ENCODE measurements around the gene AMBP.
A peak's percentile ranks its signal among the peaks of the same experiment; 100 is the strongest.
"Not testable (repeated sequence)": the region's sequence is repeated elsewhere in the genome, so short reads cannot be mapped to it uniquely, and the experiment has no call there.

AMBP gene

GRCh38 chr9:114085387-114085789 lies 7.3 kb upstream of the AMBP start:
- TF ChIP-seq, protein P1, sequence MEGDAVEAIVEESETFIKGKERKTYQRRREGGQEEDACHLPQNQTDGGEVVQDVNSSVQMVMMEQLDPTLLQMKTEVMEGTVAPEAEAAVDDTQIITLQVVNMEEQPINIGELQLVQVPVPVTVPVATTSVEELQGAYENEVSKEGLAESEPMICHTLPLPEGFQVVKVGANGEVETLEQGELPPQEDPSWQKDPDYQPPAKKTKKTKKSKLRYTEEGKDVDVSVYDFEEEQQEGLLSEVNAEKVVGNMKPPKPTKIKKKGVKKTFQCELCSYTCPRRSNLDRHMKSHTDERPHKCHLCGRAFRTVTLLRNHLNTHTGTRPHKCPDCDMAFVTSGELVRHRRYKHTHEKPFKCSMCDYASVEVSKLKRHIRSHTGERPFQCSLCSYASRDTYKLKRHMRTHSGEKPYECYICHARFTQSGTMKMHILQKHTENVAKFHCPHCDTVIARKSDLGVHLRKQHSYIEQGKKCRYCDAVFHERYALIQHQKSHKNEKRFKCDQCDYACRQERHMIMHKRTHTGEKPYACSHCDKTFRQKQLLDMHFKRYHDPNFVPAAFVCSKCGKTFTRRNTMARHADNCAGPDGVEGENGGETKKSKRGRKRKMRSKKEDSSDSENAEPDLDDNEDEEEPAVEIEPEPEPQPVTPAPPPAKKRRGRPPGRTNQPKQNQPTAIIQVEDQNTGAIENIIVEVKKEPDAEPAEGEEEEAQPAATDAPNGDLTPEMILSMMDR (conservative IDR thresholded peaks at IDR 0.05; ENCODE audit: low read depth, low read length): no peak
- no peak for DNase-seq (ENCODE audit: low read depth)
- no peak overlapping the region for H3K4me3 ChIP-seq (ENCODE audit: low read depth, low read length)

DNA sequence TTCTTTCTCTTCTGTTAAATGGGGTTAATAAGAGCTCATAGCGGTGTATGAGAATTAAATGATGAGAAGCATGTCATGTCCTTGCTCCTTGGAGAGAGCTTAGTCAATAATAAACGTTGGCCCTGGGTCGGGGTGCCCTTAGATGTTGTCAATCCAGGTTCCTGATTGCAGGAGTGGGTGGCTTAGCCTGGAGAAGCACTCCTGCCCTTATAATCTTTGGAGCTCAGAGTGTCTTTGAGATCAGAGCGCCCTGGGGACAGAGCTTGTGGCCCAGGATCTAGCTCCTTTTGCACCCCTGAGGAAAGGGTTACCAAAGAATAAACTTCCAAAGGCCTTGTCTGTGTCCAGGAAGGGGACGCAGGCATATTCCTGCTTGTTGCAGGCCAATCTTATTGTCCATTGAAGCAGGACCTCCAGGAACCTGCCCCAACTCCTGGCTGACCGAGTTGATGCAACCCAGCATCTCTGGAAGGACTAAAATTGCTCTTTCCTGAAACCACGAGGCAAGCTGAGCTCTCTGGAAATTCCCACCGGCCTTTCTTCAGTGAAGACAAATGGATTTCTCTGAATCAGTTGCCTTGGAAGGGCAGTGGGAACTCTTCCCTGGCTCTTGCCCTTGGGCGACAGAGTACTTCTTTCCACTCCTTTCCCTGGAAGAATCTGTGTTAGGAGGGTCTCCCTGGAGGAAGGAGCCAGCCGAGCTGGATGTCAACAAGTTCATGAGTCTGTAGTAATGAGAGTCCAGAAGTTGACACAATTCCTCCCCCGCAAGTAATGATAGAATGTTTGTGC lies 6.4 kb upstream of the AMBP start:
- no peak overlapping the region for H3K4me3 ChIP-seq (ENCODE audit: low read depth, low read length)
- TF ChIP-seq, protein P1 (conservative IDR thresholded peaks at IDR 0.05; ENCODE audit: low read depth, low read length): no peak
- no peak for DNase-seq (ENCODE audit: low read depth)

- DNase-seq (ENCODE audit: low read depth): no peak
- TF ChIP-seq, protein P1 (conservative IDR thresholded peaks at IDR 0.05; ENCODE audit: low read depth, low read length): no peak
- no peak overlapping the region for H3K4me3 ChIP-seq (ENCODE audit: low read depth, low read length)
These were observed 5.6 kb upstream of the AMBP start for GRCh38 chr9:114083666-114084065.

DNA sequence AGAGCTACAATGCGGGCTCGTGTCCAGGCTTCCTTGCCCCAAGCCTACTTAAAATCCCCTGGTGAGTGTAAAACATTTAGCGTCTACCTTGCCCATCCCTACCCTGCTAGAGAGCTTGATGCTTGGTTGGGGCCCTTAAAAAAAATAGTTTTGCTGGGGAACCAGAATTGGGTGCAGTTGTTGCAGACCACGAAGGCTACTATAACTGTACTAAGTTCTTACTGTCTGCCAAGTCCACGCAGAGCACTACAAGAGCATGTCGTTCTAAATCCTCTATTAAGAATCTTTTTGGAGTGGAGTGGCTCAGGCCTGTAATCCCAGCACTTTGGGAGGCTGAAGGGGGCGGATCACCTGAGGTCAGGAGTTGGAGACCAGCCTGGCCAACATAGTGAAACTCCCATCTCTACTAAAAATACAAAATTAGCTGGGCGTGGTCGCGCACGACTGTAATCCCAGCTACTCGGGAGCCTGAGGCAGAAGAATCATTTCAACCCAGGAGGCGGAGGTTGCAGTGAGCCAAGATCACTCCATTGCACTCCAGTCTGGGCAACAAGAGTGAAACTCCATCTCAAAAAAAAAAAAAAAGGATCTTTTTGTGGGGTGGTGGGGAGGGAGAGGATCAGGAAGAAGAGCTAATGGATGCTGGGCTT lies 4.8 kb upstream of the AMBP start:
- not testable (repeated sequence) for H3K4me3 ChIP-seq (ENCODE audit: low read depth, low read length); DNase-seq (ENCODE audit: low read depth)

GRCh38 chr9:114082017-114082762 lies 4.1 kb upstream of the AMBP start:
- TF ChIP-seq, protein P1 (conservative IDR thresholded peaks at IDR 0.05; ENCODE audit: low read depth, low read length): peak; percentile 95
- DNase-seq (ENCODE audit: low read depth): peak; percentile 92
- no peak overlapping the region for H3K4me3 ChIP-seq (ENCODE audit: low read depth, low read length)

GRCh38 chr9:114081441-114082016 lies 3.4 kb upstream of the AMBP start:
- no peak overlapping the region for H3K4me3 ChIP-seq (ENCODE audit: low read depth, low read length)
- TF ChIP-seq, protein P1 (conservative IDR thresholded peaks at IDR 0.05; ENCODE audit: low read depth, low read length): no peak
- DNase-seq (ENCODE audit: low read depth): no peak
